HG02623 (cell line): Measurements from ENCODE around the gene RORC.

Experiments
- ATAC-seq: cut with Tn5 transposase; IDR thresholded peaks from one replicate; pipeline ENCODE4 v1.9.1; 2021; ENCODE audit warnings: moderate library complexity; ENCODE audit not compliant: unreplicated experiment

The RORC gene

DNA sequence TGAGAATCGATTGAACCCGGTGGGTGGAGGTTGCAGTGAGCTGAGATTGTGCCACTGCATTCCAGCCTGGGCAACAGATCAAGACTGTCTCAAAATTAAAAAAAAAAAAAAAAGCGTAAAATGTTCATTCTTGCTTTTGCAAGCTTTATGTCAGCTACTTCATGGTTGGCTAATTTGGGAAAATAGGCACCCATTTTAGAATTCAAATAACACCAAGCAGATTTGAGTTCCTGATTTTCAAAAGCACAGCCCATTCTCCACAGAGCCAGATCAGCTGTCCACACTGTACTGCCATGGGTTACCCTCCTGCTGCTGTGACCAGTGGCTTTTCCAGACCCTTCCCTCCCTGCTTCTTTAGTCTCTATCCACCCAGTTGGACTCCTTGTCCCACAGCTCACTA, 17.5 kb upstream of the RORC start:
- ATAC-seq, result no peak

DNA sequence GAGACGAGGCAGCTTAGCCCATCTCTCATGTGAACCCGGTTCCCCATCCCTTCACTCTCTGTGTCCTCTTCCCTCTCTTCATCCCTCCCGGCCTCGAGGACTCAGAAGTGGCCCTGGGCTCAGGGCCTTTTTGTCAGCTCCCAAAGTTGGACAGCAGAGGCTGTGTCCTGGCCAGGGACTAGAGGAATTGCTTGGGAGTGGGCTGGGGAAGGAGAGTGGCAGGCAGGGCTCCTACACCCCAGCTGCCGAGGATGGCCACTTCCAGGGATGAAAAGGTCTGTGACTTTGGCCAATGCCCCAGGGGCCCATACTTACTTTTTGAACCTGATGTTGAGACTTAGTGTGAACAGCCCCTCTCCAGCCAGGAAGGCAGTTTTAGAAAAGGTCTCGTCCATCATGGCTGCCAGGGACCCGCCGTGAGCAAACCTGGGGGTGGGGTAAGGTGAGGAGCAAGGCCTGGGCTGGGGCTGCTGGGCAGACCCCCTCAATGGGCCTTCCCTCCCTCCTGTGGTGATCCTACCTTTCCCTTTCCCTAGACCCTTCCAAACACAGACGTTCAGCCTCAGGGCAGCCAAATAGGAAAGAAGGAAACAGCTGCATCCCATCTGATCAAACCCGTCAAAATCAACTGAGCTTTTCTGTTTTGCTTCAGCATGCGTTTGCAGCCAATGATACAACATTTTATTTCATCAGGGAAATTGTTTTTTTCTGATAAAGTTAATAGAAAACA, 16.4 kb upstream of the RORC start:
- no peak for ATAC-seq

DNA sequence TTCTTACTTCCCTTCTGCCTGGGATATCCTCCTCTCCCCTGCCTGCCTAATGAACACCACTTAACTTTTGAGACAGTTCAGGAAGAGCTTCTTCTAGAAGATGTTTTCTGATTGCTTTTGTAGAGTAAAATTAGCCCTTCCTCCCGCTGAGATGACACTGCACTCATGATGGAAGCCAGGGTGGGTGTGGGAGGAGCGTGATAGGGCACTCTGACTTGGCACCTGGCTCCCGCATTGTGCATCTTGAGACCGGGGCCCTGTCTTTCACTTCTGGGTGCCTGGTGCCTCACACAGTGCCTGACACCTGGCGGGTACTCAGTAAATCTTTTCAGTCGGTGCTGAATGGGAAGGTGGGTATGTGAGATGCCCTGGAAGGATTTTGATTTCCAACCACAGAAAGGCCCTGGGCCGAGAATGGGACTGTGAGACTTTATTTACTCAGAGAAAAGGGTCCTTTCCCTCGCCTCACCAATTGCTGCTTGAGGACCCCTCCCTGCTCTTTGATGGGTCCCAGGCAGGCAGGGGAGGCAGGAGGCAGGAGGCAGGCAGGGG, 15.2 kb upstream of the RORC start:
- ATAC-seq, result no peak

GRCh38 chr1:151846062-151846568, 14.5 kb upstream of the RORC start:
- ATAC-seq, result no peak

DNA sequence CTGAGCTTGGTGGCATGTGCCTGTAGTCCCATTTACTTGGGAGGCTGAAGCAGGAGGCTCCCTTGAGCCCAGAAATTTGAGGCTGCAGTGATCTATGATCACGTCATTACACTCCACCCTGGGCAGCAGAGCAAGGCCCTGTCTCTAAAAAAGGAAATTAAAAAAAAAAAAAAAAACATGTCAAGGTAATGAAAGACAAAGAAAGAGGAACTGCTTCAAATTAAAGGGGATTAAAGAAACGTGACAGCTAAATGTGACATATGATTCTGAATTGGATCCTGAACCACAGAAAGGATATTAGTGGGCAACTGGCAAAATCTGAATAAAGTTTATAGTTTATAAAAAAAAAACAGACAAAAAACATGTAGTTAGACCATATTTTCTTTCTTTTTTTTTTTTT, 11.8 kb upstream of the RORC start:
- no peak for ATAC-seq

- no peak for ATAC-seq
Measured at GRCh38 chr1:151841141-151841540, 9.5 kb upstream of the RORC start.

GRCh38 chr1:151840421-151840820, 8.8 kb upstream of the RORC start:
- no peak for ATAC-seq

- no peak for ATAC-seq
Measured at GRCh38 chr1:151839457-151840403, 8.1 kb upstream of the RORC start, which contains the start of gene C2CD4D. C2CD4D (minus strand) TSS chr1:151839820; CDS start chr1:151838989, 831 bp downstream.

GRCh38 chr1:151839082-151839412, 7.4 kb upstream of the RORC start:
- no peak for ATAC-seq

DNA sequence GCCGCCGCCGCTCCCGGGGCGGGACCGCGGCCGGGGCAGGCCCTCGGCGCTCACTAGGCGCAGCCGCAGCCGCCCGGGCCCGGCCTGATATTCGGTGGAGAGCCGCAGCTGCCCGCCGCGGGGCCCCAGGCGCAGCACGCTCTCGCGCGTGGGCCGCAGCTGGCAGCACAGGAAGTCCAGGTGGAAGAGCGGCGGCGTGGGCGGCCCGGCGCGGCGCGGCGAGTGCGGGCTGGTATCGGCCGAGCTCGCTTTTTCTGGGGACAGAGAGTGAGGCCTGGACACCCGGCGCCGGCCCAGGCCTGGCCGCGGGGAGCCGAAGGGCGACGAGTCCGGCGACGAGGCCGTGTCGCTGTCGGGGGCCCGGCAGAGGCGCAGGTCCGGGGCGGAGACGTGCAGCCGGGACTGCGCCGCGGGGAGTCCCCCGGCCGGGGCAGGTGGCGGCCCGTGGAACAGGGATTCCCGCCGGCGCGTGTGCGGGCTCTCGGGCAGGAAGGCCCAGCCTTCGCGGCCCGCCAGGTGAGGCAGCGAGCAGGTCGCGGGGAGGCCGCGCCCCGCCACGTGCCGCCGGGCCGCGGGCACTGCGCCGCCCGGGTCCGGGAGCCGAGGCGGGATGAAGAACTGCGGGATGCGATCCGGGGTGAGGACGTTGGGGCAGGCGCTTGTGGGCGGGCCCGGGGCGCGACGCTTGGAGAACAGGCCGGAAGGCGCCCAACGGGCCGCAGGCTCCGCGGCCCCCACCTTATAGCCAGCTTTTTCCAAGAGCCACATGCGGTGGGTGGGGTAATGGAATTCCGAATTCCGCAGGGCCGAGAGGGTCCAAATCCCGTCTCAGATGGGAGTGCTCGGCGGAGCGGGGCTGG, 6.8 kb upstream of the RORC start:
- ATAC-seq, result no peak

DNA sequence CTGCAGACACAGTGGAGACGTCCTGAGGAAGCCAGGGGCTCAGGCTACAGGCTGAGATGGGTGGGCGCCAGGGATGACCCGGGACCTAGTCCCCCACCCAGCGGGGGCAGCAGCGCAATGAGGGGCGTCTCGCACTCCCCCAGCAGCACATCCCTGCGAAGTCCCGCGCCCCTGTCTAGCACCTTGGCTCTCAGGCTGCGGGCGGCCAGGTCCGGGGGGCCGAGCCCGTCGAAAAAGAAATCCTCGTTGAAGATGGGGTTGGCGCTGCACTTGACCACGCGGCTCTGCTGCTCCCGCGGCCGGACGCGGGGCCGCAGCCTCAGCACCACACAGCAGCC, 6.3 kb upstream of the RORC start:
- no peak for ATAC-seq

GRCh38 chr1:151837197-151837596, 5.6 kb upstream of the RORC start:
- ATAC-seq, result no peak

GRCh38 chr1:151835596-151835995, 4.0 kb upstream of the RORC start:
- ATAC-seq, result no peak

GRCh38 chr1:151834239-151834638, 2.6 kb upstream of the RORC start:
- no peak for ATAC-seq

DNA sequence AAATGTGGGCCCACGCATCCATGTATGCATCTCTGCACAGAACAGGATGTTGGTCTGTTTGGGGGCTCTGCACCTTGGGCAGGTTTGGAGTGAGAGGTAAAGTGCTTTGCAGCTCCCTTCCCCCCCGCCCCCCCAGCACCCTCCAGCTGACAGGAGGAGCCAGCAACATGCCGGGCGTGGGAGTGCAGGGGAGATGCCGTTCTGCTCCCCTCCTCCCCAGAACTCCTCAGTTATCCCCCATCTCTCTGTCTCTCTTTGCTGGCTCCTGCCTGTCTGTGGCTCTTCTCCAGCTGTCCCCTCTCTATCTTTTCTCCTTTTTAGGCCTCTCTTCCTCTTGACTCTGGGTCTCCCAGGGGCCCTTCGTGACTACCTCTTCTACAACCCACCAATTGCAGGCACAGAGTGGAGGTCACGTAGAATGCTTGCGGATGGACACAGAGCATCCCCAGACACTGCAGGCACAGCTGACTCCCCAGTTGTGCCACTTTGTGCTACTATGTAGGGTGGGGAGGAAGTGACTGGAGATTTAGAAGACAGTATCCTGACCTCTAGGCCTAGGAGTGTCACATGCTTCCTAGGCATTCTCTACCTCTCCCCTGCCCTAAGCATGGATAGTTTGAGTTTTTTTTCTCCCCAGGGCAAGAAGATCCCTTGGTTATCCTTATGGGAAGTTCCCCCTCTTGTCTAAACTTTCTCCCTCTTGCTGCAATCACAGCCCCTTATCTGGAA, 1.7 kb upstream of the RORC start:
- ATAC-seq, result no peak

DNA sequence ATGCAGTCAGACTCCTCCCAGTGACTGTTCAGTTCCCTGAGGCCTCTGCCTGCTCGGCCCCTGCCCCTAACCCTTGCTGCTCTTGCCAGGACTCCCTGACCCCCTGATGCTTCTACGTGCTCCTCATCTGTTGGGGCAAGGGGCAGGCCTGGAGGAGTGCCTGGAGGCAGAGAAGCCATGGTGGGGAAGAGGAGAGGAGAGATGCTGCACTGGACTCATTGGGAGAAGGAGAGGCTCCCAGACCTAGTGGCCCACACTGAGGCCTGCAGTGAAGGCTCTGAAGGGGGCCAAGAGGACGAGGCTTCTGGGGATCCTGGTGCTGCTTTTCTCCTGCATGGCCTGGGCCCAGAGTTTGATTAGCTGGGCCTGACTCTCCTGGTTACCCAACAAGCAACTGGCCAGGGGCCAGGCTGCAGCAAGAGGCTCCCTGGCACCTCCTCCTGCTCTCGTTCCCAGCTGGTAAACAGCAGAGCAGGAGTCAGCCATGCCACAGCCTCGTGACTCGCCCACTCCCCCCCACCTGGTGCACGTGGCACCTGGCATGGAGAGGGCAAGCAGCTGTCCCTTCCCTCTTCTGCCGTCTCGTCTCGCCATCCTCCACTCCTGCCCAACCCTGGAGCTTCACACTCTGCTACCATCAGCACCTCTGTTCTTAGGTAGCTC, 847 bp upstream of the RORC start:
- no peak for ATAC-seq

GRCh38 chr1:151831256-151831591, 378 bp downstream of the RORC start:
- ATAC-seq, result no peak

- no peak for ATAC-seq
Measured at GRCh38 chr1:151830055-151830454, 1.5 kb downstream of the RORC start.

DNA sequence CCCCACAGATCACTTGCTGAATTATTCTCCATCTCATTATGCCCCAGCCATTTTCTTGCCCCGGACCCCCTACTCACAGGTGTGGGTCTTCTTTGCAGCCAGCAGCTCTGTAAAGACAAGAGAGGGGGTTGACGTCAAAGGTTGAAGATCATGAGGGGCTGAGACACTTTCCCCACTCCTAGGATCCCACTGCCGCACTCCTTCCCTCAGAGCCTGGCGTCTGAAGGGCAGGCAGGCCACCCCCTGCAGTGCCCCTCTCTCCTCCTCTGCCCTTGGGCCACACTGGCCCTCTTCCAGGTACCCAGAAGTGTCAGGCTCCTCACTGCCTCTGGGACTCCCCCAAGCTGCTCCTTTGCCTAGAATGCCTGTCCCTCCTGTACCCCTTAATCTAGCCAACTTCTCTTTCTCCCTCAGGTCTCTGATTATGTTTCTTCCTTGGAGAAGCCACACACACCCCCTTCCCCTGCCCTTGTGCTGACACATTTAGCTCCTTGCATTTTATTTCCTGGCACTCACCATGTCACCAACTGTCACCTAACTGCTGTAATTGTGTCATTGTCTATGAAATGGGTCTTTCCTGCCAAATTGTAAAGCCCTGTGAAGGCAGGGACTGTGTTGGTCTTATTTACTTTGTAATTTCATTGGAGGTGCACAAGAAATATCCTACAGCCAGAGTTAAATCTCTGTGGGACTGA, 2.1 kb downstream of the RORC start:
- ATAC-seq, result no peak
